ENCODE data around the gene NCAM2.

The NCAM2 gene

GRCh38 chr21:21182401-21183010, 184.3 kb downstream of the NCAM2 start:
- TF ChIP-seq TARDBP (IDR thresholded peaks at IDR 0.05) = no peak
- TF ChIP-seq SUZ12 (IDR thresholded peaks at IDR 0.05) = no peak
- no peak for TF ChIP-seq SP1 (IDR thresholded peaks at IDR 0.05)
- TF ChIP-seq ZNF384 (IDR thresholded peaks at IDR 0.05) = no peak
- TF ChIP-seq CTBP1 (IDR thresholded peaks at IDR 0.05; ENCODE audit: borderline replicate concordance) = no peak
- TF ChIP-seq LEF1 (IDR thresholded peaks at IDR 0.05; ENCODE audit: borderline replicate concordance) = no peak
- CTCF ChIA-PET = no interaction called here
- POLR2A ChIA-PET = no interaction called here
- no peak for DNase-seq (ENCODE audit: extremely low spot score)

GRCh38 chr21:21183092-21183491, 184.9 kb downstream of the NCAM2 start:
- ChIA-PET POLR2A (no interaction called here), CTCF (no interaction called here)
- no peak for DNase-seq (ENCODE audit: extremely low spot score)
- TF ChIP-seq PKNOX1 (IDR thresholded peaks at IDR 0.05) (no peak), FOXM1 (IDR thresholded peaks at IDR 0.05; ENCODE audit: borderline replicate concordance) (no peak), LEF1 (IDR thresholded peaks at IDR 0.05; ENCODE audit: borderline replicate concordance) (no peak), L3MBTL2 (conservative IDR thresholded peaks at IDR 0.05) (no peak), ZNF384 (IDR thresholded peaks at IDR 0.05) (no peak), CTBP1 (IDR thresholded peaks at IDR 0.05; ENCODE audit: borderline replicate concordance) (no peak), ARNT (IDR thresholded peaks at IDR 0.05) (no peak), SP1 (IDR thresholded peaks at IDR 0.05) (no peak), FOXK2 (IDR thresholded peaks at IDR 0.05) (no peak), BHLHE40 (IDR thresholded peaks at IDR 0.05; ENCODE audit: borderline replicate concordance) (no peak), TARDBP (IDR thresholded peaks at IDR 0.05) (no peak), SUZ12 (IDR thresholded peaks at IDR 0.05) (no peak)

GRCh38 chr21:21184771-21185528, 186.7 kb downstream of the NCAM2 start:
- ChIA-PET POLR2A (no interaction called here), CTCF (no interaction called here)
- no peak for DNase-seq (ENCODE audit: extremely low spot score)
- TF ChIP-seq SP1 (IDR thresholded peaks at IDR 0.05) (no peak), ELF4 (IDR thresholded peaks at IDR 0.05) (no peak), FOXM1 (IDR thresholded peaks at IDR 0.05; ENCODE audit: borderline replicate concordance) (no peak), SUZ12 (IDR thresholded peaks at IDR 0.05) (no peak), NFRKB (IDR thresholded peaks at IDR 0.05) (no peak), BHLHE40 (IDR thresholded peaks at IDR 0.05; ENCODE audit: borderline replicate concordance) (no peak), ZNF384 (IDR thresholded peaks at IDR 0.05) (no peak), FOXA1 (IDR thresholded peaks at IDR 0.05) (no peak), LEF1 (IDR thresholded peaks at IDR 0.05; ENCODE audit: borderline replicate concordance) (no peak), ARNT (IDR thresholded peaks at IDR 0.05) (no peak), CTBP1 (IDR thresholded peaks at IDR 0.05; ENCODE audit: borderline replicate concordance) (no peak), L3MBTL2 (conservative IDR thresholded peaks at IDR 0.05) (no peak)

- DNase-seq (ENCODE audit: extremely low spot score) = no peak
- TF ChIP-seq SUZ12 (IDR thresholded peaks at IDR 0.05) = no peak
- no peak for TF ChIP-seq NFRKB (IDR thresholded peaks at IDR 0.05)
- no peak for TF ChIP-seq HDGF (IDR thresholded peaks at IDR 0.05; ENCODE audit: borderline replicate concordance)
- no peak for TF ChIP-seq L3MBTL2 (conservative IDR thresholded peaks at IDR 0.05)
- TF ChIP-seq CTBP1 (IDR thresholded peaks at IDR 0.05; ENCODE audit: borderline replicate concordance) = no peak
- TF ChIP-seq ZNF384 (IDR thresholded peaks at IDR 0.05) = no peak
- no peak for TF ChIP-seq LEF1 (IDR thresholded peaks at IDR 0.05; ENCODE audit: borderline replicate concordance)
- no peak for TF ChIP-seq TARDBP (IDR thresholded peaks at IDR 0.05)
- no peak for TF ChIP-seq ARNT (IDR thresholded peaks at IDR 0.05)
- TF ChIP-seq SP1 (IDR thresholded peaks at IDR 0.05) = no peak
- no peak for TF ChIP-seq FOXK2 (IDR thresholded peaks at IDR 0.05)
- no peak for TF ChIP-seq FOXA1 (IDR thresholded peaks at IDR 0.05)
- no peak for TF ChIP-seq PKNOX1 (IDR thresholded peaks at IDR 0.05)
- TF ChIP-seq BHLHE40 (IDR thresholded peaks at IDR 0.05; ENCODE audit: borderline replicate concordance) = no peak
- TF ChIP-seq FOXM1 (IDR thresholded peaks at IDR 0.05; ENCODE audit: borderline replicate concordance) = no peak
- no peak for TF ChIP-seq ELF4 (IDR thresholded peaks at IDR 0.05)
- ChIA-PET POLR2A (no interaction called here), CTCF (no interaction called here)
Measured at GRCh38 chr21:21187579-21187978, 189.4 kb downstream of the NCAM2 start.

GRCh38 chr21:21188513-21189195, 190.4 kb downstream of the NCAM2 start:
- ChIA-PET POLR2A (no interaction called here), CTCF (no interaction called here)
- no peak for TF ChIP-seq ZNF384 (IDR thresholded peaks at IDR 0.05)
- TF ChIP-seq CTBP1 (IDR thresholded peaks at IDR 0.05; ENCODE audit: borderline replicate concordance) = no peak
- TF ChIP-seq FOXM1 (IDR thresholded peaks at IDR 0.05; ENCODE audit: borderline replicate concordance) = no peak
- no peak for TF ChIP-seq FOXA1 (IDR thresholded peaks at IDR 0.05)
- no peak for TF ChIP-seq BHLHE40 (IDR thresholded peaks at IDR 0.05; ENCODE audit: borderline replicate concordance)
- TF ChIP-seq FOXK2 (IDR thresholded peaks at IDR 0.05) = no peak
- TF ChIP-seq LEF1 (IDR thresholded peaks at IDR 0.05; ENCODE audit: borderline replicate concordance) = no peak
- TF ChIP-seq NFRKB (IDR thresholded peaks at IDR 0.05) = no peak
- TF ChIP-seq TARDBP (IDR thresholded peaks at IDR 0.05) = no peak
- no peak for TF ChIP-seq SUZ12 (IDR thresholded peaks at IDR 0.05)
- no peak for TF ChIP-seq PKNOX1 (IDR thresholded peaks at IDR 0.05)
- DNase-seq (ENCODE audit: extremely low spot score) = no peak
